A673 (cell line): ENCODE measurements around the gene PIGW. TPM values are rescaled to one million over a fixed set of nuclear protein-coding genes. Genes with fewer than 3 reads are reported as not detected.

Experiments
- BruUV-seq: library from RNA; stranded (reverse); fragments of 400-500 nt; replicated peaks from 2 replicates; lab custom pipeline; 2021; lab: Mats Ljungman, UMichigan
- CTCF ChIA-PET: fragments of 300-600 bp; sonication (Branson Sonifier 250); formaldehyde crosslinking; loops from one replicate; lab custom pipeline; 2022; ENCODE audit warnings: antibody characterized with exemption; lab: Charles Lee
- POLR2A ChIA-PET: fragments of 300-600 bp; sonication (Branson Sonifier 250); formaldehyde crosslinking; loops from one replicate; lab custom pipeline; 2022; ENCODE audit warnings: antibody characterized with exemption; ENCODE audit not compliant: low non-redundant PET; lab: Charles Lee
- DNase-seq: peaks from one replicate; pipeline ENCODE4 v3.0.0-alpha.2; 2015; ENCODE audit warnings: low spot score
- H3K27ac ChIP-seq: fragments of 200-600 bp; sonication (generic); 2 replicates; pipeline ENCODE4 v1.5.1; 2016; ENCODE audit warnings: mixed run types, low read depth, mild to moderate bottlenecking, mixed read lengths, antibody characterized with exemption, low read length; ENCODE audit not compliant: poor library complexity, severe bottlenecking
- H3K27me3 ChIP-seq: fragments of 200-600 bp; sonication (generic); replicated peaks from 2 replicates; pipeline ENCODE4 v1.6.1; 2017; ENCODE audit warnings: mixed run types, low read depth, mild to moderate bottlenecking, mixed read lengths, antibody characterized with exemption, low read length; ENCODE audit not compliant: insufficient read depth, poor library complexity
- H3K36me3 ChIP-seq: fragments of 200-600 bp; sonication (generic); 2 replicates; pipeline ENCODE4 v1.6.1; 2016; ENCODE audit warnings: mixed run types, mild to moderate bottlenecking, mixed read lengths, antibody characterized with exemption, low read length; ENCODE audit not compliant: insufficient read depth, poor library complexity, severe bottlenecking
- H3K4me1 ChIP-seq: fragments of 200-600 bp; sonication (generic); 2 replicates; pipeline ENCODE4 v1.6.1; 2017; ENCODE audit warnings: mixed run types, mild to moderate bottlenecking, mixed read lengths, antibody characterized with exemption, low read length; ENCODE audit not compliant: insufficient read depth, poor library complexity, severe bottlenecking
- H3K4me3 ChIP-seq: fragments of 200-600 bp; sonication (generic); 2 replicates; pipeline ENCODE4 v1.5.1; 2016; ENCODE audit warnings: low read depth, mixed run types, mild to moderate bottlenecking, mixed read lengths, low read length; ENCODE audit not compliant: poor library complexity, severe bottlenecking
- H3K9me3 ChIP-seq: fragments of 200-600 bp; sonication (generic); 2 replicates; pipeline ENCODE4 v1.6.1; 2016; ENCODE audit warnings: mixed run types, low read depth, mild to moderate bottlenecking, mixed read lengths, antibody characterized with exemption, low read length; ENCODE audit not compliant: poor library complexity, severe bottlenecking
- CTCF ChIP-seq: fragments of 300-800, 200-600 bp; sonication (generic); conservative IDR thresholded peaks from 2 replicates; pipeline ENCODE4 v1.5.1; 2017; ENCODE audit warnings: low read depth, mild to moderate bottlenecking, antibody characterized with exemption, low read length, moderate library complexity, mixed read lengths
- EZH2 ChIP-seq: fragments of 200-600 bp; sonication (generic); IDR thresholded peaks from 2 replicates; pipeline ENCODE4 v1.6.1; 2017; ENCODE audit warnings: borderline replicate concordance, low read depth, mild to moderate bottlenecking, mixed read lengths, antibody characterized with exemption, low read length; ENCODE audit not compliant: poor library complexity, severe bottlenecking
- intact Hi-C: fragments of 100-400 bp; cut with micrococcal nuclease; formaldehyde crosslinking; loops from one replicate; pipeline ENCODE4 v1.10.0; 2022; ENCODE audit not compliant: unreplicated experiment
- total RNA-seq: library from RNA; stranded (reverse); gene quantifications from 2 replicates; pipeline ENCODE4 v1.2.3, GENCODE V29; 2021

PIGW gene
- total RNA-seq, 1 experiment from 2014 or later, result 10.3 TPM

- no peaks in the 10 kb centered on the region for H3K4me1 ChIP-seq
- DNase-seq, result no peak
- H3K36me3 ChIP-seq, result peaks cover 10% of the 10 kb centered on the region
- H3K9me3 ChIP-seq, result no peaks in the 10 kb centered on the region
- ChIA-PET CTCF (no interaction called here), POLR2A (no interaction called here)
- no peak overlapping the region for H3K27ac ChIP-seq
- H3K4me3 ChIP-seq, result no peak overlapping the region
- intact Hi-C loops, result no loop called here
- no peaks in the 10 kb centered on the region for H3K27me3 ChIP-seq
- TF ChIP-seq CTCF (no peak), EZH2 (no peak)
- BruUV-seq, result no TSS peak
Observed at GRCh38 chr17:36494674-36495073, 40.1 kb upstream of the PIGW start.

GRCh38 chr17:36495076-36495578, 39.7 kb upstream of the PIGW start:
- intact Hi-C loops, result no loop called here
- Histone ChIP-seq H3K36me3 (peaks cover 10% of the 10 kb centered on the region), H3K9me3 (no peaks in the 10 kb centered on the region), H3K4me1 (no peaks in the 10 kb centered on the region), H3K4me3 (no peak overlapping the region), H3K27me3 (no peaks in the 10 kb centered on the region), H3K27ac (no peak overlapping the region)
- ChIA-PET CTCF (no interaction called here), POLR2A (no interaction called here)
- DNase-seq, result no peak
- BruUV-seq, result no TSS peak
- TF ChIP-seq CTCF (no peak), EZH2 (no peak)

- POLR2A ChIA-PET, result no interaction called here
- Histone ChIP-seq H3K4me3 (no peak overlapping the region), H3K27me3 (no peaks in the 10 kb centered on the region), H3K36me3 (peaks cover 10% of the 10 kb centered on the region), H3K4me1 (no peaks in the 10 kb centered on the region), H3K27ac (no peak overlapping the region), H3K9me3 (no peaks in the 10 kb centered on the region)
- BruUV-seq, result no TSS peak
- intact Hi-C loops, result no loop called here
- CTCF ChIA-PET, result no interaction called here
- no peak for DNase-seq
- no peak for TF ChIP-seq EZH2
- TF ChIP-seq CTCF, result no peak
Observed at GRCh38 chr17:36496018-36496789, 38.6 kb upstream of the PIGW start.
